NCI-H2196 treated with DMSO at 0.1 percent for 48 hours (cell line): Measurements from ENCODE around the gene OPN5.
A peak's percentile ranks its signal among the peaks of the same experiment; 100 is the strongest.

ENCODE experiments used
- DNase-seq: peaks from one replicate; lab custom pipeline; 2025; ENCODE audit not compliant: unreplicated experiment; lab: John Stamatoyannopoulos, UW

The OPN5 gene

GRCh38 chr6:47787620-47788497 lies 6.0 kb downstream of the OPN5 start:
- peak; percentile 21 for DNase-seq

- DNase-seq = no peak
Measured at GRCh38 chr6:47788498-47788884, 6.7 kb downstream of the OPN5 start.

GRCh38 chr6:47789553-47789952 lies 7.7 kb downstream of the OPN5 start:
- DNase-seq = no peak

GRCh38 chr6:47792216-47792733 lies 10.4 kb downstream of the OPN5 start:
- no peak for DNase-seq

GRCh38 chr6:47794577-47795135 lies 12.8 kb downstream of the OPN5 start:
- DNase-seq = no peak

GRCh38 chr6:47801984-47802383 lies 20.2 kb downstream of the OPN5 start:
- DNase-seq = no peak

- DNase-seq = no peak
Measured at GRCh38 chr6:47804821-47805220, 23.0 kb downstream of the OPN5 start.

GRCh38 chr6:47809873-47810272 lies 28.0 kb downstream of the OPN5 start:
- DNase-seq = no peak

GRCh38 chr6:47810885-47811284 lies 29.1 kb downstream of the OPN5 start:
- DNase-seq = no peak

GRCh38 chr6:47811443-47811842 lies 29.6 kb downstream of the OPN5 start:
- DNase-seq = no peak

GRCh38 chr6:47817749-47818148 lies 35.9 kb downstream of the OPN5 start:
- no peak for DNase-seq

GRCh38 chr6:47819461-47819860 lies 37.6 kb downstream of the OPN5 start:
- DNase-seq = no peak

- no peak for DNase-seq
Measured at GRCh38 chr6:47822856-47823554, 41.2 kb downstream of the OPN5 start.

- DNase-seq = no peak
Measured at GRCh38 chr6:47832386-47833100, 50.7 kb downstream of the OPN5 start.

- DNase-seq = no peak
Measured at GRCh38 chr6:47834196-47834595, 52.4 kb downstream of the OPN5 start.

- no peak for DNase-seq
Measured at GRCh38 chr6:47836046-47836445, 54.2 kb downstream of the OPN5 start.

- no peak for DNase-seq
Measured at GRCh38 chr6:47836639-47837038, 54.8 kb downstream of the OPN5 start.

- no peak for DNase-seq
Measured at GRCh38 chr6:47839645-47840044, 57.8 kb downstream of the OPN5 start.

- DNase-seq = no peak
Measured at GRCh38 chr6:47844881-47845280, 63.0 kb downstream of the OPN5 start.

- DNase-seq = no peak
Measured at GRCh38 chr6:47846752-47847151, 64.9 kb downstream of the OPN5 start.

GRCh38 chr6:47851091-47851490 lies 69.3 kb downstream of the OPN5 start:
- no peak for DNase-seq
